ENCODE data around the gene CACNG6. TPM values are rescaled to one million over a fixed set of nuclear protein-coding genes. Genes with fewer than 3 reads are reported as not detected.

CACNG6 gene
- polyA plus RNA-seq, 3 donors: not detected

DNA sequence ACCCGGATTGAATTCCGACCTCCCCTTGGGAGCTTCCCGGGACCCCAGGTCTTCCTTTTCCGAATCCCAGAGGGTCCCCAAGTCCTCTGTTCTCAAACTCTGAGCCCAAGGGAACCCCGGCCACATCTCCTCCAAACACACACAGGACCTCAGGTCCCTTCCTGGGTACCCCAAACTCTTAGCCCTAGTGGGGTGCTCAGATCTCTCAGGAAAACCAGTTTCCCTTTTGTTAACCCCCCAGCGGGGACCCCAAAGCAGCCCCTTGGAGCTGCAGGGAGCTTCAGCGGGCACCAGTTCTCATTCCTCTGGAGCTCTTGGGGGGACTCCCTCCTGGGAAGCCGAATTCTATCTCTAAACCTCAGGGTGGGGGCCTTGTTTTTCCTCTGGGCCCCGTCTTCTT is 774 bp downstream of the CACNG6 start:
- WGBS, 3 donors: 62 to 78% (median 77%) methylated on average over 9 of the region's 9 CpGs
- H3K27ac ChIP-seq (ENCODE audit: low read depth, low read length): no peak overlapping the region

DNA sequence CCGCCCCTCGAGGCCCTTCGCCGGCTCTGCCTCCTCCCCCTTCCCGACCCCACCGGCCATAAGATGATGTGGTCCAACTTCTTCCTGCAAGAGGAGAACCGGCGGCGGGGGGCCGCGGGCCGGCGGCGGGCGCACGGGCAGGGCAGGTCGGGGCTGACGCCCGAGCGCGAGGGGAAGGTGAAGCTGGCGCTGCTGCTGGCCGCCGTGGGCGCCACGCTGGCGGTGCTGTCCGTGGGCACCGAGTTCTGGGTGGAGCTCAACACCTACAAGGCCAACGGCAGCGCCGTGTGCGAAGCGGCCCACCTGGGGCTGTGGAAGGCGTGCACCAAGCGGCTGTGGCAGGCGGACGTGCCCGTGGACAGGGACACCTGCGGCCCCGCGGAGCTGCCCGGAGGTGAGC is 1.4 kb downstream of the CACNG6 start:
- WGBS, 3 donors: 9 to 26% (median 24%) methylated on average over 38 to 43 of the region's 43 CpGs
- no peak overlapping the region for H3K27ac ChIP-seq (ENCODE audit: low read depth, low read length)

DNA sequence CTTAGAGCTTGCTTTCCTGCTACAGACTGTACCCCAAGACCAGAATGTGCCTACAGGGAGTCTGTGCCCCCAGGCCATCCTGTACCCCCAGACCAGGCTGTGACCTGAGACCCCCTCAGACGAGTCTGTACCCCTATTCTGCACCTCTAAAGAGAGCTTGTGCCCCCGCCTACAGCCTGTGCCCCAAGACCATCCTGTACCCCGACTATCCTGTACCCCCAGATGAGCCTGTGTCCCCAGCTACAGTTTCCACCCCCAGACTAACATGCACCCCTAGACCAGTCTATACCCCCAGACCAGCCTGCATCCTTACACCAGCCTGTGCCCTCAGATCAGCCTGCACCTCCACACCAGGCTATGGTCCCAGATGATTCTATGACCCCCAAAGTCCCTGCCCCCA is 2.0 kb downstream of the CACNG6 start:
- 57 to 79% (median 69%) methylated on average over 3 of the region's 3 CpGs for WGBS, 3 donors

DNA sequence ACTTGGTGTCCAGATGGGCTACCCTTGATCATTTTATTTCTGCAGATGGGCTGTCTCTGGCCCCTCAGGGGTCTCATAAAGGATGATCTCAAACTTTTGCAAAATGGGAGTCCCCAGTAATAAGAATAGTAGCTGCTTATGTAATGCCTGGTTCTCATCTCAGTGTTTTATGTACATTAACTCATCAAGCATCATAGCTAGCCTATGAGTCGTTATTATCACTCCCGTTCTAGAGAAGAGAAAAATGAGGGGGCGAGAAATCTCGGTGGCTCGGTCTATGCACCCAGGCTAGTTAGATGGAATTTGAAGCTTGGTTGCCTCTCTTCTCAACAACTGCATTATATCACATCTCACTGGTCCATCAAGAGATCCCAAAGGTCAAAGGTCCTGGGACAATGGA is 3.4 kb downstream of the CACNG6 start:
- no peak overlapping the region for H3K27ac ChIP-seq (ENCODE audit: low read depth, low read length)
- WGBS, 3 donors: 66 to 83% (median 80%) methylated on average over 5 of the region's 5 CpGs

More for the DNA sequence above, 2.0 kb downstream of the CACNG6 start:
- no peak overlapping the region for H3K27ac ChIP-seq (ENCODE audit: low read depth, low read length)

GRCh38 chr19:53998223-53998622 is 6.8 kb downstream of the CACNG6 start:
- WGBS, 3 donors: 50 to 52% (median 50%) methylated on average over 7 of the region's 7 CpGs
- no peak overlapping the region for H3K27ac ChIP-seq (ENCODE audit: low read depth, low read length)

- 64 to 81% (median 78%) methylated on average over 5 of the region's 5 CpGs for WGBS, 3 donors
- H3K27ac ChIP-seq (ENCODE audit: low read depth, low read length): no peak overlapping the region
These were observed 8.3 kb downstream of the CACNG6 start for GRCh38 chr19:53999694-54000093.

GRCh38 chr19:54001496-54001895 is 10.1 kb downstream of the CACNG6 start:
- no peak overlapping the region for H3K27ac ChIP-seq (ENCODE audit: low read depth, low read length)
- 62 to 85% (median 74%) methylated on average over 2 of the region's 2 CpGs for WGBS, 3 donors

- H3K27ac ChIP-seq (ENCODE audit: low read depth, low read length): no peak overlapping the region
- WGBS, 3 donors: 51 to 69% (median 66%) methylated on average over 10 of the region's 10 CpGs
These were observed 11.3 kb downstream of the CACNG6 start for GRCh38 chr19:54002495-54003315.

DNA sequence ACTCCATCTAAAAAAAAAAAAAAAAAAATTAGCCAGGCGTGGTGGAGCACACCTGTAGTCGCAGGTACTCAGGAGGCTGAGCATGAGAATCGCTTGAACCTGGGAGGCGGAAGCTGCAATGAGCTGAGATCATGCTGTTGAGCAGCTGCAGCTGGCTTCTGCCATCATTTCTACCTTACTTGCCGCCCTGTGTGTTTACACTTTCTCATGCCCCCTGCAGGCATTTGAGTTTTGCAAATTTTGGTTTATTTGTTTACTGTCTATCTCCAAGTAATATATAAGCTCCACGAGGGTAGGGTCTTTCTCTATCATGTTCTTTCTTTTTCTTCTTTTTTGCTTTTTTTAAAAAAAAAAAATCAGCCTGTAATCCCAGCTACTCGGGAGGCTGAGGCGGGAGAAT is 18.0 kb downstream of the CACNG6 start:
- H3K27ac ChIP-seq (ENCODE audit: low read depth, low read length): no peak overlapping the region
- 78 to 86% (median 79%) methylated on average over 8 of the region's 8 CpGs for WGBS, 3 donors

GRCh38 chr19:54010474-54010873 is 19.0 kb downstream of the CACNG6 start:
- no peak overlapping the region for H3K27ac ChIP-seq (ENCODE audit: low read depth, low read length)
- 87 to 93% (median 91%) methylated on average over 6 of the region's 6 CpGs for WGBS, 3 donors

GRCh38 chr19:54011507-54012211 is 20.2 kb downstream of the CACNG6 start:
- no peak overlapping the region for H3K27ac ChIP-seq (ENCODE audit: low read depth, low read length)
- WGBS, 3 donors: 25 to 42% (median 38%) methylated on average over 34 to 36 of the region's 36 CpGs

DNA sequence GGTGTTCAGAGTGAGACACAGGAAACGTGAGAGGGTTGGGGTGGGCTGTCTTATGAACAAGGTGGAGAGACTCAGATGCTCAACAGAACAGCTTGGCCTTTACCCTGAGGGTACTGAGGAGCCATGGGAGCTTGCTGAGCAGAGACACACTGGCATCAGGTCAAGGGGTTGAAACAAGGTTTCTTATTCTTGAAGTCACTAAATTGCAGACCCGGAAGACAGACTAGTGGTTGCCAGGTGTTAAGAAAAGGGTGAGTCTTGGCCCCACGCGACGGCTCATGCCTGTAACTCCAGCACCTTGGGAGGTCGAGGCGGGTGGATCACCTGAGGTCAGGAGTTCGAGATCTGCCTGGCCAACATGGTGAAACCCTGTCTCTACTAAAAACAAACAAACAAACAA is 22.4 kb downstream of the CACNG6 start:
- WGBS, 3 donors: 72 to 77% (median 76%) methylated on average over 8 of the region's 8 CpGs
- no peak overlapping the region for H3K27ac ChIP-seq (ENCODE audit: low read depth, low read length)

DNA sequence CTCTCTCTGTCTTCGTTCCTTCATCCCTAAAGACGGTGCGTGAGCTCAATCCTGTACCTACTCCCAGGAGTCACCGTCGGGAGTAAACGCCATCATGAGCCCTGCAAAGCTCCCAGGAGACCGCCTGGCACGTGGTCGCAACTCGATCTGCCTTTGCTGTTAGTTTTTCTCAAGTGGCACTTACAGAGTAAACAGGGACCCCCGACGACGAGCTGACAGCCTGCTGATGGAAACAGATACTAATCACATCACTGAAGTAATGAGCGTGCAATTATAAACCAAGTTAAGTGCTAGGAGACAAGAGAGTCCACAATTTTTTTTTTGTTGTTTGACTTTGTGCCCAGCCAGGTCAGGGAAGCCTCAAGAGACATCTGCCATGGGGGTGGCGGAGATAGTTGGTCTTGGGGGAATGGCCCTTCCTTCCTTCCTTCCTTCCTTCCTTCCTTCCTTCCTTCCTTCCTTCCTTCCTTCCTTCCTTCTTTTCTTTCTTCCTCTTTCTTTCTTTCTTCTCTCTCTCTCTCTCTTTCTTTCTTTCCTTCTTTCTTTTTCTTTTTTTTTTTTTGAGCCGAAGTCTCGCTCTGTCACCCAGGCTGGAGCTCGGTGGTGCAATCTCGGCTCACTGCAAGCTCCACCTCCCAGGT is 23.6 kb downstream of the CACNG6 start:
- H3K27ac ChIP-seq (ENCODE audit: low read depth, low read length): no peak overlapping the region
- WGBS, 3 donors: 44 to 47% (median 47%) methylated on average over 19 of the region's 19 CpGs

DNA sequence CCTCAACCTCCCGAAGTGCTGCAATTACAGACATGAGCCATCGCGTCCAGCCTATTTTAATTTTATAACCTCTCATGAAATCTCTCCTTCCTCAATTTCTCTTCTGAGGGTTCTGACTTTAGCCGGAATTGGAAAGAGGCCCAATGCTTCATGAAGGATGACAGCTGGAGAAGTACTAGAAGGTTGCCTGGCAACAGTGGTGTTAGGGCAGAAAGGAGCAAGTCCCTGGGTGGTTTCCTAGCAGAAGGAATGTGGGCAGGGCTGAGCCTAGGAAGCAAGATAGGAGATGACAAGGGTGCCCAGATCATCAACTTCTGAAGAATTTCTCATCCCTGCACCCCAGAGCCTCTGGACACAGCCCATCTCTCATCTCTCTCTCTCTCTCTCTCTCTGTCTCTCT is 25.8 kb downstream of the CACNG6 start:
- WGBS, 3 donors: 74 to 79% (median 79%) methylated on average over 4 of the region's 4 CpGs
- no peak overlapping the region for H3K27ac ChIP-seq (ENCODE audit: low read depth, low read length)

DNA sequence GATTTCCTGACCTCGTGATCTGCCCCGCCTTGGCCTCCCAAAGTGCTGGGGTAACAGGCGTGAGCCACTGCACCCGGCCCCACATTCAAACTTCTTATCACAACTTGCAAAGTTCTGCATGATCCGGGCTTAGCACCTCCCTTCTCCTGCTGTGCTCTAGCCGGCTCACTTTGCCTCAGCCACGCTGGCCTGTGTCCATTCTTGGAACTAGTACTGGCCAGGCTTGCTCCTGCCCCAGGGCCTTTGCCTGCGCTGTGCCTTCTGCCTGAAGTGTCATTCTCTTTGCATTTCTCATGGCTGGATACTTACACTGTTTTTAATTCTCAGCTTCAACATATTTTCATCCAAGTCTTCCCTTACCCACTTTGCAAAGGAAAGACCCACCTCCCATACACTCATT is 29.9 kb downstream of the CACNG6 start:
- WGBS, 3 donors: 82 to 90% (median 86%) methylated on average over 8 of the region's 8 CpGs
- no peak overlapping the region for H3K27ac ChIP-seq (ENCODE audit: low read depth, low read length)

- WGBS, 3 donors: 85 to 96% (median 88%) methylated on average over 13 of the region's 13 CpGs
These were observed 30.5 kb downstream of the CACNG6 start for GRCh38 chr19:54021932-54022331.

DNA sequence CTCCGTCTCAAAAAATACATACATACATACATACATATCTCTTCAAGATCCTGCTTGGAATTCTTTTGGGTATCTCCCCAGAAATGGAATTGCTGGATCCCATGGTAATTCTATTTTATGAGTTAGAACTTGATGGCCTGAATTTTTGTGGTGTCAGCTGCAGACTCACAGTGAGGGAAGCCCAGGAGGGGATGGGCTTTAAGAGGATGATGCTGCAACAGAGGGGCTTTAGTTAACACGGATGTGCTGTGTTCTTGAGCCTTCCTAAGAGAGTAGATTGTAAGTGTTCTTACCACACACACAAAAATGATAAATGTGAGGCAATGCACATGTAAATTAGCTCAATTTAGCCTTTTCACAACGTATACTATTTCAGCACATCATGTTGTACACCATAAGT is 31.8 kb downstream of the CACNG6 start:
- H3K27ac ChIP-seq (ENCODE audit: low read depth, low read length): no peak overlapping the region
- WGBS, 3 donors: 33 to 46% (median 37%) methylated on average over 3 of the region's 3 CpGs

More at GRCh38 chr19:54021932-54022331, 30.5 kb downstream of the CACNG6 start:
- no peak overlapping the region for H3K27ac ChIP-seq (ENCODE audit: low read depth, low read length)

DNA sequence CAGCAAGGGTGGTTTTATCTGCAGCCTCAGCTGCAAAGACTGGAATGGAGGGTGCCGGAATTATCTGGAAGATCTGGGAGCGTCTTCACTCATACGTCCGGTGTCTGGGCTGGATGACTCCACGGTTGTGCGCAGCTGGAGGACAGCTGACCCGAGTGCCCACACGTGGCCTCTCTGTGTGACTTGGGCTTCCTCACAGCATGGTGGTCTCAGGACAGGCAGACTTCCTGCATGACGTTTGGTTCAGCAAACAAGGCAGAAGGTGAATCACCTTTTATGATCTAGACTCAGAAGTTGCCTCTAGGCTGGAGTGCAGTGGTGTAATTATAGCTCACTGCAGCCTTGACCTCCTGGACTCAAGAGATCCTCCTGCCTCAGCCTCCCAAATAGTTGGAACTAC is 33.2 kb downstream of the CACNG6 start:
- no peak overlapping the region for H3K27ac ChIP-seq (ENCODE audit: low read depth, low read length)
- 76 to 79% (median 78%) methylated on average over 9 of the region's 9 CpGs for WGBS, 3 donors

- H3K27ac ChIP-seq (ENCODE audit: low read depth, low read length): no peak overlapping the region
- WGBS, 3 donors: 48 to 80% (median 72%) methylated on average over 7 of the region's 7 CpGs
These were observed 35.2 kb downstream of the CACNG6 start for GRCh38 chr19:54026656-54027055.

Data from adipose tissue (tissue), 3 donors.